GM18508 (cell line): Measurements from ENCODE around the gene FAM169A.

Experiments
- ATAC-seq: cut with Tn5 transposase; IDR thresholded peaks from one replicate; pipeline ENCODE4 v1.9.1; 2021; ENCODE audit warnings: moderate number of reproducible peaks; ENCODE audit not compliant: insufficient read depth, unreplicated experiment

FAM169A gene

DNA sequence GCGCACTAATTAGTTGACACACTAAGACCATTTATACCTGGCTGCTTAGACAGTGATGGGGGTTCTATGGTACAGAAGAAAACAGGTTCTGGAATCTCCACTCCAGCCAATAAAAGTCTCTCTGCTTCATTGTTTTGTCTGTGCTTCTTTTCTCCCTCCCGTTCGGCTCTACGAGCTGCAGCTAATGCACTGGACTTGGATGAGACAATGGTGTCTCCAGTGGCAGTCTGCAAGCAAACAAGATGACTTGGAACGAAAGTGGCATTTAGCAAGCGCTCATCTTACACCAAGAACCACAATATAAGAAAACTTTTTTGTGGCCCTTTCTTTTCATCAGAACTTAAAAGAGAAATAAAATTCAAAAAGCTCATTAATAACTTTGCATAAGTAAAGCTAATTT lies 129.4 kb downstream of the FAM169A start:
- no peak for ATAC-seq
